HG02678 (cell line): ENCODE measurements around the gene MMADHC.

Experiments used
- ATAC-seq: cut with Tn5 transposase; IDR thresholded peaks from one replicate; pipeline ENCODE4 v1.9.1; 2021; ENCODE audit warnings: mild to moderate bottlenecking, moderate library complexity; ENCODE audit not compliant: unreplicated experiment

The MMADHC gene

GRCh38 chr2:149587220-149587949 lies at the start of gene MMADHC:
MMADHC (minus strand) TSS chr2:149587775; CDS start chr2:149587097, 678 bp downstream.
- peak; percentile 98 for ATAC-seq

GRCh38 chr2:149634103-149634502 lies 46.5 kb upstream of the MMADHC start:
- no peak for ATAC-seq

GRCh38 chr2:149630445-149630844 lies 42.9 kb upstream of the MMADHC start:
- ATAC-seq: no peak

DNA sequence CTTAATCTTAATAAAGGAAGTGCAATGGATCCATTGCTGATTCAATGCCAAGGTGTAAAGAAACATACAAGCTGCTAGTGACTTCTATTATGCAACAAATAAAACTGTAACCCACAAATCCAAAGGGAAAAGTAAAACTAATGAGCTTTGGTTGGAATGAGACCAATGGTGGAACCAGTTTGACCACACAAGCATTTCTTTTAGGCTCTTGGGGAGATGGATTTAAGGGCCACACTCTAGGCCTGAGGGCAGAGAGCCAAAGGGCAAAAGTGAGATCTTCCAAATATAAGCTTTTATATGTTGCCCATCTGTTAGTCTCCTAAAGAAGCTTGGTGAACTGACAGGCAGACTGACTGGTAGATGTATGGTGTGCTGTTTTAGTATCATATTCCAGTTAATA lies 41.5 kb upstream of the MMADHC start:
- ATAC-seq: no peak

GRCh38 chr2:149627111-149627801 lies 39.7 kb upstream of the MMADHC start:
- no peak for ATAC-seq

DNA sequence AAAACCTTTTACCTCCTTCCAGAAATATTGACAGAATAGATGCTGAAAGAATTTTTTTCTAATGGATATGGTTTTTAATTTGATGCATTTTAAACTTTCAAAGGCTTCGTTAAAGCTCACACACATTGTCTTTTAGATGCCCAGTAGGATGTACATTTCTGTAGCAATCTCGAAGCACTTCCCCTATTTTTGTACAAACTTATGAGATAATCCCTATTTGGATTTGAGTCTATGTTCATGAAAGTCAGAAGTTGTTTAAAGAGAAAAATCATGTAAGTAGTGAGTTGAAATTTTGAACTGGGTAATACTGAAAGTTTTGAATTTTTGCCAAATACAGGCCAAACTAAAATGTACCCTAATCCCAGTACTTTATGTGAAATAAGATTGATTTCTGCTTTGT lies 38.1 kb upstream of the MMADHC start:
- no peak for ATAC-seq

GRCh38 chr2:149625271-149625670 lies 37.7 kb upstream of the MMADHC start:
- ATAC-seq: no peak

DNA sequence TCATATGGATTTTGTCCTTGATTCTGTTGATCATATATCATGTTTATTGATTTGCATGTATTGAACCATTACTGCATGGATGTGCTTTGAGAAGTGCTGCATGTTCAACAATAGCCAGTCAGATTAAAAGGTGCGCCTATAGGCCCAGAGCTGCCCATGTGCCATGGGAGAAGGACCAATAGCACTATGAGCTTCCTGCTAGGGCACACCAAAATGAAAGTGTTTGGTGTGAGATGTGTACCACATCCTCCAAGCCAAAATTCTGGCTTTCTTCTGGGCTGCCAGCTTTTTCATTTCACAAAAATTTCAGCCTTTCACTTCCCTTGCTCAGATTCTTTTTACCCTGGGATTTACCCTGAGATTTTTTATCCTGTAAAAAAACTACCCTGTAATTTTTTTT lies 34.8 kb upstream of the MMADHC start:
- peak; percentile 49 for ATAC-seq

- no peak for ATAC-seq
These were observed 29.9 kb upstream of the MMADHC start for GRCh38 chr2:149617476-149617875.

GRCh38 chr2:149616681-149617456 lies 29.3 kb upstream of the MMADHC start:
- ATAC-seq: no peak

- no peak for ATAC-seq
These were observed 26.1 kb upstream of the MMADHC start for GRCh38 chr2:149613704-149614103.

GRCh38 chr2:149612122-149612521 lies 24.5 kb upstream of the MMADHC start:
- no peak for ATAC-seq

DNA sequence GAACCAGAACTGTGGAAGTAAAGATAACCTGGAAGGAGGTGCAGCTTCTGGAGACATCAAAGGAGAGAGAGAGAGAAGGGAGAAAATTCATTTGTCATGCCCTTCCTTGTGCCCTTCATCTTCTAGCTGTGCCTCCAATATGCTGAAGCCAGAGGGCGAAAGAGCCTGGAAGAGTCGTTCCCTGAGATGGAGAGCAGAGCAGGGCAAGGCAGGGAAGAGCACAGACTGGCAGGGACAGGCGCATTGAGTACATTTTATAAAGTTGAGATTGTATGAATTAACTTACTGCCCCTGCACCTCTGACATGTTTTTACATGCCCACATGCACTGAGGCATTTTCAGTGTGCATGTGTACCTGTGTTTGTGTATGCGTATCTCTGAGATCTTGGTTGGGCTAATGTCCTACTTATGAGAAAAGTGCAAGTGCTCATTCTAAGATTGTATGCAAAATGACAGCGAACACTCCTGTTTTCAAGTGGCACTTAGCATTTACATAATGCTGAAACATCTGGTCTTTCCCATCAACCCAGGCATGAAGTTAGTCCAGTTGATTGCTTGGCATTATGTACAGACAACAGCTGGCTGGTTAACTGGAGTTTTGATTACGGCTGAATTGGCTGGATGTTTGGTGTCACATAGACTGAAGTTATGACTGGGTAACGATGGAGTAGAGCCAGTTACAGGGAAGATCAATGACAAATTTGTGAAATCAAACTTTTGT lies 23.7 kb upstream of the MMADHC start:
- no peak for ATAC-seq

DNA sequence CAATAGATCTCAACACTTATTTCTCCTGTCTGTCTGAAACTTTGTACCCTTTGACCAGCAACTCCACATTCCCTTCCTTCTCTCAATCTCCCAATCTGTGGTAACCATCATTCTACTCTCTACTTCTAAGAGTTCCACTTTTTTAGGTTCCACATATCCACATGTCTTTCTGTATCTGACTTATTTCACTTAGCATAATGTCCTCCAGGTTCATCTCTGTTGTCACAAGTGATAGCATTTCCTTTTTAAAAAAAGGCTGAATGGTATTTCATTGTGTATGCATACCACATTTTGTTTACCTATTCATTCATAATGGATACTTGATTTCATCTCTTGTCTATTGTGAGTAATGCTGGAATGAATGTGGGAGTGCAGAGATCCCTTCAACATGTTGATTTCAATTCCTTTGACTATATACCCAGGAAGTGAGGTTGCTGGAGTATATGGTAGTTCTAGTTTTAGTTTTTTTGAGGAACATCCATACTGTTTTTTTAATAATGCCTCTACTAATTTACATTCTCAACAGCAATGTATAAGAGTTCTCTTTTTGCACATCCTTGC lies 18.8 kb upstream of the MMADHC start:
- ATAC-seq: no peak

GRCh38 chr2:149603248-149603647 lies 15.7 kb upstream of the MMADHC start:
- no peak for ATAC-seq

- no peak for ATAC-seq
These were observed 13.7 kb upstream of the MMADHC start for GRCh38 chr2:149601141-149601796.

DNA sequence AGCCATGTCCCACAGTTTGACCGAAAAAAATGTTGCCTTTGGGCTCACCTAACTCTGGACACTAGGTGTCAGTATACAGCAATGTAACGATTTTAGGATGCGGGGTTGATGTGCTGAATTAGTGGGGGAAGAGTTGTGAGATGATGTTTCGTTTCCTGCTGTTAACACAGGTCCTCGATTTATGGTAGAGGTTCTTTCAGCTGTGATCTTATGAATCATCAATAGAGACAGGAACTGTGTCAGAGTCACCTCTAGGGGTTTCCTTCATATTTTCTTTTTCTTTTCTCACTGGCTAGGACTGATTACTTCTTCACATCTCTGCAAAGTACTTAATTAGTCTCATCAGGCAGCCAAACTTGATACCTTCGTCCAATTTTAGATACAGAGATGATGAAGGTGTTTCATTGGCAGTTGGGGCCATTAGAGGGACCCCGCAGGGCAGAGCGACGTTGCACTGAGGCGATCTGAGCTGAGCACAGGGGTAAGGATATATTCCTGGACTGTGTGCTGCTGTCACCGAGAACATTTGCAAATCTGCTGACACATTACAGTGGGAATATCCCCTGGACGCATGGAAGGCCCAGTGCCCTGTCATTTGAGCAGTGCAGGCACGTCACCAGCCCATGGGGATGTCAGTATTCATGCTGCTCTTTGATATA lies 10.2 kb upstream of the MMADHC start:
- peak; percentile 95 for ATAC-seq

GRCh38 chr2:149597050-149597667 lies 9.6 kb upstream of the MMADHC start:
- peak; percentile 8 for ATAC-seq

DNA sequence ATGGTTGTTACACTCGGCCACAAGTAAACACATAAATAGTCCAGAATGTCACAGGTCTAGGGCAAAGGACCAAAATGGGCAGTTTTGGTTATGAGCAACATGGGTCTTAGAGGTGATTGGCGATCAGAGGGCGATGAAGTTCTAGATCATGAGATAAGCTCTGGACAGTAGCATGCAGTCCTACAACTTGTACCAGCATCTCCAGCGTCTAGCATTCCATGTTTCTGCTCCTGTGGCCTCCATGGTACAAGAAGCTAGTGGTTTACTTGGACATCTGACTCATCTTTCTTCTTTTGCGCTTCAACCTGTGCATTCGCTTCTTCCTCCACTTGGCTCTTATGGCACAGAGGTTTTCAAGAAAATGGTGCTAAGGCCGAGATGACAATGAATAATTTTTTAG lies 8.9 kb upstream of the MMADHC start:
- ATAC-seq: no peak
